HCT116 (cell line): ENCODE data around the gene PPP2R5B. TPM values are rescaled to one million over a fixed set of nuclear protein-coding genes. Genes with fewer than 3 reads are reported as not detected.

ENCODE experiments used
- ATAC-seq: fragments of 200-7000 bp; cut with Tn5 transposase; 2 replicates; pipeline ENCODE4 v1.9.1; 2020; ENCODE audit warnings: mild to moderate bottlenecking, moderate library complexity
- BruUV-seq: library from RNA; stranded (reverse); fragments of 400-500 nt; replicated peaks from 2 replicates; lab custom pipeline; 2021; lab: Mats Ljungman, UMichigan
- CTCF ChIA-PET: fragments of 300-600 bp; sonication (Branson Sonifier 250); formaldehyde crosslinking; loops from one replicate; lab custom pipeline; 2021; ENCODE audit warnings: antibody characterized with exemption; lab: Charles Lee
- POLR2A ChIA-PET: fragments of 300-600, 350-600 bp; sonication (Branson Sonifier 250); formaldehyde crosslinking; loops from one replicate; lab custom pipeline; 2021; ENCODE audit warnings: antibody characterized with exemption; lab: Charles Lee
- RAD21 ChIA-PET, 2 experiments: fragments of 300-600 bp; sonication (Branson Sonifier 250); formaldehyde crosslinking; loops; one replicate each; lab custom pipeline; 2023; ENCODE audit warnings: low total read pairs in 2 of 2; ENCODE audit not compliant: uncharacterized antibody in 2 of 2, unreplicated experiment in 2 of 2, low non-redundant PET in 1 of 2; lab: Charles Lee
- DNase-seq: peaks from one replicate; pipeline ENCODE4 v3.0.0-alpha.2; 2010; ENCODE audit warnings: low read depth, low spot score
- H2AFZ ChIP-seq: fragments of 200-600 bp; shearing (Covaris generic), sonication (generic); 2 replicates; pipeline ENCODE4 v1.6.1; 2017; ENCODE audit warnings: low read depth, mixed run types, mixed read lengths, antibody characterized with exemption, low read length; ENCODE audit not compliant: poor library complexity, severe bottlenecking
- H3K27ac ChIP-seq: 2 replicates; pipeline ENCODE4 v1.5.1; 2012; ENCODE audit warnings: low read depth, low read length
- H3K27me3 ChIP-seq: fragments of 200-600 bp; sonication (generic); 2 replicates; pipeline ENCODE4 v1.6.1; 2016; ENCODE audit warnings: mixed run types, low read length, mixed read lengths; ENCODE audit not compliant: insufficient read depth
- H3K36me3 ChIP-seq, 2 experiments: fragments of 200-500 bp in 1 of 2; fragments of 200-600 bp in 1 of 2; sonication (Bioruptor generic) in 1 of 2; sonication (generic) in 1 of 2; 2 replicates each; pipeline versions ENCODE4 v1.5.1 to v1.6.1; 2014 to 2016; ENCODE audit warnings: low read length in 2 of 2, inconsistent platforms in 1 of 2, mixed read lengths in 1 of 2, mixed run types in 1 of 2; ENCODE audit not compliant: insufficient read depth in 2 of 2, control insufficient read depth in 1 of 2
- H3K4me1 ChIP-seq, 2 experiments: fragments of 200-600 bp in 1 of 2; sonication (generic) in 1 of 2; 2 replicates each; pipeline versions ENCODE4 v1.5.1 to v1.6.1; 2012 to 2017; ENCODE audit warnings: low read length in 2 of 2, inconsistent platforms in 1 of 2, mild to moderate bottlenecking in 1 of 2, mixed read lengths in 1 of 2, mixed run types in 1 of 2, moderate library complexity in 1 of 2; ENCODE audit not compliant: insufficient read depth in 2 of 2, control insufficient read depth in 1 of 2
- H3K4me2 ChIP-seq: fragments of 200-600 bp; sonication (generic); 2 replicates; pipeline ENCODE4 v1.6.1; 2017; ENCODE audit warnings: mixed run types, low read length, mixed read lengths
- H3K4me3 ChIP-seq, 2 experiments: fragments of 200-600 bp in 1 of 2; sonication (generic) in 1 of 2; replicated peaks in 1 of 2; 2 replicates each; pipeline ENCODE4 v1.5.1; 2011 to 2016; ENCODE audit warnings: low read length in 2 of 2, control low read depth in 1 of 2, low read depth in 1 of 2, mild to moderate bottlenecking in 1 of 2, mixed read lengths in 1 of 2, mixed run types in 1 of 2
- H3K79me2 ChIP-seq: fragments of 200-600 bp; sonication (generic); 2 replicates; pipeline ENCODE4 v1.6.1; 2017; ENCODE audit warnings: mild to moderate bottlenecking, mixed run types, low read length, moderate library complexity, mixed read lengths; ENCODE audit not compliant: insufficient read depth
- H3K9ac ChIP-seq: fragments of 200-600 bp; sonication (generic); 2 replicates; pipeline ENCODE4 v1.6.1; 2016; ENCODE audit warnings: low read length, mixed read lengths
- H3K9me2 ChIP-seq: fragments of 200-600 bp; sonication (generic), shearing (Covaris generic); 2 replicates; pipeline ENCODE4 v1.6.1; 2017; ENCODE audit warnings: mixed run types, mild to moderate bottlenecking, moderate library complexity; ENCODE audit not compliant: insufficient read depth
- H3K9me3 ChIP-seq, 2 experiments: fragments of 200-500 bp in 1 of 2; fragments of 200-600 bp in 1 of 2; sonication (Bioruptor generic) in 1 of 2; sonication (generic) in 1 of 2; 2 replicates each; pipeline ENCODE4 v1.6.1; 2014 to 2017; ENCODE audit warnings: low read length in 2 of 2, mixed read lengths in 2 of 2, inconsistent platforms in 1 of 2, low read depth in 1 of 2, mild to moderate bottlenecking in 1 of 2, mixed run types in 1 of 2, moderate library complexity in 1 of 2; ENCODE audit not compliant: control insufficient read depth in 1 of 2, insufficient read depth in 1 of 2
- H4K20me1 ChIP-seq: fragments of 200-600 bp; sonication (generic), shearing (Covaris generic); 2 replicates; pipeline ENCODE4 v1.6.1; 2017; ENCODE audit warnings: mixed run types, mild to moderate bottlenecking, moderate library complexity; ENCODE audit not compliant: insufficient read depth
- ATF3 ChIP-seq: IDR thresholded peaks from 2 replicates; pipeline ENCODE4 v1.6.1; 2012
- CEBPB ChIP-seq: IDR thresholded peaks from 2 replicates; pipeline ENCODE4 v1.6.1; 2012; ENCODE audit warnings: low read depth
- CTCF ChIP-seq, 3 experiments: fragments of 200-600 bp in 1 of 3; sonication (generic) in 1 of 3; IDR thresholded peaks in 2 of 3; conservative IDR thresholded peaks in 1 of 3; 2 replicates each; pipeline ENCODE4 v1.5.1; 2012 to 2017; ENCODE audit warnings: low read depth in 2 of 3, low read length in 2 of 3, antibody characterized with exemption in 1 of 3, borderline replicate concordance in 1 of 3, control low read depth in 1 of 3, mild to moderate bottlenecking in 1 of 3, mixed read lengths in 1 of 3, mixed run types in 1 of 3, moderate library complexity in 1 of 3; ENCODE audit not compliant: insufficient read depth in 1 of 3
- EGR1 ChIP-seq: IDR thresholded peaks from 2 replicates; pipeline ENCODE4 v1.6.1; 2012; ENCODE audit warnings: low read depth
- EZH2phosphoT487 ChIP-seq: fragments of 200-600 bp; IDR thresholded peaks from 2 replicates; pipeline ENCODE4 v1.6.1; 2018; ENCODE audit warnings: antibody characterized with exemption, borderline replicate concordance
- FOSL1 ChIP-seq: IDR thresholded peaks from 2 replicates; pipeline ENCODE4 v1.6.1; 2012; ENCODE audit warnings: low read depth
- POLR2AphosphoS5 ChIP-seq: IDR thresholded peaks from 2 replicates; pipeline ENCODE4 v1.6.1; 2011; ENCODE audit warnings: mild to moderate bottlenecking, low read depth, low read length, moderate library complexity
- SIN3A ChIP-seq: IDR thresholded peaks from 2 replicates; pipeline ENCODE4 v1.6.1; 2012; ENCODE audit warnings: low read depth
- SP1 ChIP-seq: IDR thresholded peaks from 2 replicates; pipeline ENCODE4 v1.6.1; 2012; ENCODE audit warnings: low read depth
- TCF7L2 ChIP-seq: IDR thresholded peaks from 2 replicates; pipeline ENCODE4 v1.7.0; 2011; ENCODE audit warnings: borderline replicate concordance, inconsistent platforms; ENCODE audit not compliant: insufficient read depth, insufficient read length; ENCODE audit errors: extremely low read depth
- ZBTB33 ChIP-seq: IDR thresholded peaks from 2 replicates; pipeline ENCODE4 v1.6.1; 2011; ENCODE audit warnings: mild to moderate bottlenecking, low read length, moderate library complexity; ENCODE audit not compliant: insufficient replicate concordance; ENCODE audit errors: extremely low read depth
- ZNF274 ChIP-seq: fragments of 200-500 bp; sonication (Bioruptor generic); IDR thresholded peaks from 2 replicates; pipeline ENCODE4 v1.6.1; 2014; ENCODE audit warnings: mild to moderate bottlenecking, low read depth, low read length, inconsistent platforms
- intact Hi-C: fragments of 100-400 bp; cut with micrococcal nuclease; formaldehyde crosslinking; loops from 2 replicates; pipeline ENCODE4 v1.10.0; 2022
- total RNA-seq: library from RNA; stranded (reverse); gene quantifications from one replicate; pipeline ENCODE4 v1.2.1, GENCODE V29; 2021; ENCODE audit not compliant: unreplicated experiment

PPP2R5B gene
- total RNA-seq, 1 experiment from 2014 or later: 10.9 TPM

- CTCF ChIA-PET: interaction anchor here (0.9 to 10.8 kb wide), 6 partner anchors 10 to 43 kb away, joined by 3 to 112 read pairs (median 4); partner anchors contain the start of gene CDC42BPG
Observed at GRCh38 chr11:64887234-64887756, 37.2 kb upstream of the PPP2R5B start.

GRCh38 chr11:64887757-64888405 lies 36.6 kb upstream of the PPP2R5B start:
- Histone ChIP-seq H3K9ac (peak overlapping the region; percentile 54), H3K4me1 (peaks cover 7 to 31% of the 10 kb centered on the region in 2 experiments; a peak in 3 of 4 replicates), H3K9me2 (no peaks in the 10 kb centered on the region), H2AFZ (peak overlapping the region; percentile 99), H3K9me3 (no peaks in the 10 kb centered on the region), H3K4me3 (peak overlapping the region; percentile 31 to 51), H3K27ac (peak overlapping the region; percentile 40), H3K79me2 (no peaks in the 10 kb centered on the region), H3K36me3 (no peaks in the 10 kb centered on the region), H3K4me2 (peak overlapping the region; percentile 89), H3K27me3 (no peaks in the 10 kb centered on the region), H4K20me1 (no peaks in the 10 kb centered on the region)
- ChIA-PET CTCF (interaction anchor here (0.6 to 10.8 kb wide), 17 partner anchors 9 to 119 kb away, joined by 3 to 112 read pairs (median 4); partner anchors contain the start of genes BATF2, CDC42BPG, EHD1 and PPP2R5B), POLR2A (interaction anchor here (1.0 to 1.4 kb wide), 2 partner anchors 33 to 39 kb away, joined by 3 to 9 read pairs; no protein-coding TSS in a partner anchor), RAD21 (interaction anchor here (0.7 to 1.2 kb wide), 3 partner anchors 39 to 41 kb away, joined by 3 to 4 read pairs (median 3); no protein-coding TSS in a partner anchor)
- ATAC-seq: peak; percentile 92
- intact Hi-C loops: loop anchor here (5.0 kb wide), 1 partner anchor 101 kb away; no protein-coding TSS in a partner anchor
- peak; percentile 39 for DNase-seq
- BruUV-seq: no TSS peak
- no peak for TF ChIP-seq FOSL1
- TF ChIP-seq SP1: no peak
- no peak for TF ChIP-seq ATF3
- no peak for TF ChIP-seq EZH2phosphoT487
- no peak for TF ChIP-seq EGR1
- peak; percentile 83 to 93 (median 88) for TF ChIP-seq CTCF (IDR thresholded peaks at IDR 0.05 in 2 of 3, conservative IDR thresholded peaks at IDR 0.05 in 1 of 3; ENCODE audit: borderline replicate concordance in 1 of 3, insufficient read depth in 1 of 3, low read depth in 2 of 3, low read length in 2 of 3)
- peak; percentile 64 for TF ChIP-seq POLR2AphosphoS5
- TF ChIP-seq ZNF274: no peak
- no peak for TF ChIP-seq SIN3A
- no peak for TF ChIP-seq TCF7L2
- no peak for TF ChIP-seq CEBPB
- TF ChIP-seq ZBTB33: no peak

More at GRCh38 chr11:64887234-64887756, 37.2 kb upstream of the PPP2R5B start:
- ChIA-PET RAD21 (interaction anchor here in 1 of 2 experiments (0.9 kb wide), 1 partner anchor 40 kb away, joined by 4 read pairs; no protein-coding TSS in a partner anchor), POLR2A (interaction anchor here (1.0 to 1.4 kb wide), 2 partner anchors 32 to 38 kb away, joined by 3 to 9 read pairs; no protein-coding TSS in a partner anchor)
- Histone ChIP-seq H3K4me1 (peaks cover 7 to 31% of the 10 kb centered on the region in 2 experiments; a peak in 3 of 4 replicates), H3K9me2 (no peaks in the 10 kb centered on the region), H3K4me2 (peak overlapping the region; percentile 89), H3K9ac (peak overlapping the region; percentile 54; the same call in 1 of the 2 replicates), H3K4me3 (peak overlapping the region; percentile 31 to 51; a peak in 1 of 4 replicates), H3K36me3 (no peaks in the 10 kb centered on the region), H3K27ac (peak overlapping the region; percentile 40), H4K20me1 (no peaks in the 10 kb centered on the region), H3K9me3 (no peaks in the 10 kb centered on the region), H3K27me3 (no peaks in the 10 kb centered on the region), H3K79me2 (no peaks in the 10 kb centered on the region), H2AFZ (no peak overlapping the region)
- BruUV-seq: no TSS peak
- TF ChIP-seq POLR2AphosphoS5: no peak
- ATAC-seq (peak; percentile 60), DNase-seq (no peak)
- intact Hi-C loops: loop anchor here (5.0 kb wide), 1 partner anchor 100 kb away; no protein-coding TSS in a partner anchor
